HG03460 (cell line): ENCODE measurements around the gene PPP3CA.

Source experiments
- ATAC-seq: cut with Tn5 transposase; IDR thresholded peaks from one replicate; pipeline ENCODE4 v1.9.1; 2021; ENCODE audit not compliant: unreplicated experiment

Gene PPP3CA

DNA sequence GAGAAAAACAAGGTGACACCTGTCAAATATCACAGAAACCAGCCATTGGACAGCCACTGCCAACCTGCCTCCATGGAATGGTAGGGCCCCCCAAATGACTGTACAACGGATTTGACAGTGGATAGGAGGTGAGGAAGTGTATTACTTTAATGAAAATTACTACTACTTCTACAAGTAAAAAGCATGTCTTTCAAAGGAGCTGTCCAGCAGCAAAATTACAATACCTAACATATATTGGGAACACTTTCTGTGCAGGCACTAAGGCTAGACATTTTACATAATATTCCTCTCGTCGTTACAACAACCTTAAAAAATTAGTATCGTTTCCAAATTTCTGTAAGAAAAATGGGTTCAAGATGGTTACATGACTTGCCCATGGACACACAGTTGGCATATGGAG, 14.9 kb downstream of the PPP3CA start:
- ATAC-seq, result no peak

DNA sequence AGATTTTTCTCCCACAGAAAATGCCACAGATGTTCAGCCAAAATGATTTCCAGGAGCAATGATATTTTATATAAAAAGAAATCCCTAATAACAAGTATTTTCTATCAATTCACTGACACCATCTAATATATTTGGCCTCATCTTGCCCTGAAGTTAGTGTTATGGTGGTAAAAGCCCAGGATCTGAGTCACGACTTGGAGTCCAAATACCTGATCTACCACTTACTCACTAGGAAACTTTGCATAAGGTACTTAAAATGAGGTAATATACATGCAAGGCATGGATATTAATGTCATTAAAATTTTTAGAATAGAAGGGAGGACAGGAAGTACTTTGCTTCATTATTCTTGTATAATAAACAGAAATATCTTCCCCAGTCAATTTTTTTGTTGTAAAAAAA, 16.3 kb downstream of the PPP3CA start:
- ATAC-seq, result no peak

DNA sequence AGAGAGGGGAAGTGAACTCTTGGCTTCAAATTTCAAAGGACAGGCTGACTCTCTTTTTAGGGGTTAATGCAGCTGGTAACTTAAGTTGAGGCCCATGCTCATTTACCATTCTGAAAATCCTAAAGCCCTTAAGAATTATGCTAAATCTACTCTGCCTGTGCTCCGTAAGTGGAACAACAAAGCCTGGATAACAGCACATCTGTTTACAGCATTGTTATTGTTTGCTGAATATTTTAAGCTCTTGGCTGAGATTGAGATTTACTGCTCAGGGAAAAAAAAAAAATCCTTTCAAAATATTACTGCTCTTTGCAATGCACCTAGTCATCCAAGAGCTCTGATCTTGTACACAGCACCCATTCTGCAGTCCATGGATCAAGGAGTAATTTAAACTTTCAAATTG, 17.7 kb downstream of the PPP3CA start:
- no peak for ATAC-seq

DNA sequence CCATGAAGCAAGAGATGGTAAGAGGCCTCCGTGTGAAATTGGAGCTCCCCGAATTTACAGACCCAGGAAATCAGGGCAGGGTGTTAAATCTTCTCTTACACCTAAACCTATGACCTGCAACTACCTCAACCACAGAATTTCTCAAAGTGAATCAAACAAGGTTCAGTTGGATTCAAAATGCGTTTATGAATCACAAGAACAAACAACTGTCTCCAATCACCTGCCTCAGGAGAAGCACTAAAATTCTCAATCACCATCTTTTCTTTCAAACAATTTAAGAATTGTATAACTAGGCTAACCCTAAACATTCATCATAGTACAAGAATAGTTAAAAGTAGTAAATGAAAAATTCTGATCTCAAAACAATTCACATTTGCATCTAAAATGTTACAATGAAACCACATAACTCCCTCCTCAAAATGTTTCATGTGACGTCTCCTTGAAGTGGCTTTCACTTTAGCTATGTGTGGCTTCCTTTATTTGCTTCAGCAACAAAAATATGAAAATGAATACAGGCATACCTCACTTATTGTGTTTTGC, 19.2 kb downstream of the PPP3CA start:
- peak; percentile 92 for ATAC-seq

DNA sequence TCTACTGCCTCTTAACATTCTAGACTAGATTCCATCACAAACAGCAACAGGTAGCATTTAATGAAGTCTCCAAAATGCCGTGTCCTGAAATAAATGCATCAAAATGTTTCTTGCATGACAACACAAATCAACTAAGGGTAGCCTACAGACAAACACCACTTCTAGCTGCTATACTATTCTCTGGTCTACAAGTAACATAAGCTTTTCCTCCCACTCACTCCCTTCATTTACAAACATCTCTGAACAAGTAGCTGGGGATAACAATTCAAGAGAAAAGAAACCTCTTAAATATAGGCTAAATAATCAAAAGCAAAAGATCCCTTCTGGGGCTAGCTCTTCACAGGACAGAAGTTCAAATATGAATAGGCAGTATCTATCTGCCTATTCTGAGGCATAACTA, 20.8 kb downstream of the PPP3CA start:
- no peak for ATAC-seq

DNA sequence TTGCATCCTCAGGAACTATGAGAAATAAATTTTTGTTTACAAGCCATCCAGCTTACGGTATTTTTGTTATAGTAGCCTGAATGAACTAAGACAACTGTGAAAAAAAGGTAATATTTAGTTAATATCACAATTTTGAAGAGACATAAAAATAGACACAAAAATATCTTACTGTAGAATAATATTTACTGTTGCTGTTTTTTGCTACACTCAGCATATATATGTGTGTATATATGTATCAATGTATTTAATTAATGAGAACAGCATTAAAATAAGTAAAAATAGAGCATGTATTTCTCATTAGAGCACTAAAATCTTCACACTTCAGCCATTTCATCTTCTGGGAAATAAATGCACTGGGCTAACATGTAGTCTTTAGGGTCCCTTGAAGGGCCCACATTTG, 24.6 kb downstream of the PPP3CA start:
- no peak for ATAC-seq

DNA sequence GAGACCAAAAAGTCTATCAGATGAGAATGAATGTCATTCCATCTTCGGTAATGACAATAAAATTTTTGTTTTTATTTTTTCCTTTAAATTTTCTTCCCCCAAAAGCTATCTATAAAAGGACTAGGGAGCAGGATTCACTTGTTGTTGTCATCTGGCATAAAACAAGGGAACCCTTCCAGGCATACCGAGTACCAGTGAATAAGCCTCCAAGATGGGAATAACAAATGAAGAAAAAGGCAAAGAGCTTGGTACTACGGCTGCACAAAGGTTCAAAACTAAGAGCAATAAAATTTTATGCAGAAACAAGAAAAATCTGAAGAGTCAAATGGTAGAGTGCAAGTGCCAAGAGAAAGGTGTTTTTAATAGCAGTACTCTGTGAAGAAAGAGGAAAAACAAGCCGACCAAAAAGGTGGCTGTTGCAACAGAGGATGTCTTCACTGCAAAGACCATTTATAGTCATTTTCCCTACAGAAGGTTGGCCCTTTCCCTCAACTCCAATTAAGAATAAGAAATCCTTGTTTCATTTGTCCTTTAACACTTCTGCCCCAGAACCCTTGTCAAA, 25.8 kb downstream of the PPP3CA start:
- no peak for ATAC-seq

DNA sequence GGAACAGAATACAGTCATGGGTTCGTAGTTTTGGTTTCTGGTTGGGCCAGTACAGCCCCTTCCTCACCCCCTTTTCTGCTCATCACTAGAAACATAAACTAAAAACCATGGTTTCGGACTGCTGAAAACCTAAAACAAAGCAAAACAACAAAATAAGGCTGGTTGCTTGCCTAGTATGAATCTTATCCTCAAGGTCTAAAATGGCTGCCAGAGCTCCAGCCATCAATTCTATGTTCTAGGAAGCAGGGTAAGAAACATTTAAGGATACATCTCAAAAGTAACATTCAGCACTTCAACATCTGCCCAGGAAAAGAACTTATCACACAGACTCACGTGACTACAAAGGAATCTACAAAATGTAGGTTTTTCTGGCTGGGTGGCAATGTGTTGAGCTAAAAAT, 31.5 kb downstream of the PPP3CA start:
- ATAC-seq, result no peak

DNA sequence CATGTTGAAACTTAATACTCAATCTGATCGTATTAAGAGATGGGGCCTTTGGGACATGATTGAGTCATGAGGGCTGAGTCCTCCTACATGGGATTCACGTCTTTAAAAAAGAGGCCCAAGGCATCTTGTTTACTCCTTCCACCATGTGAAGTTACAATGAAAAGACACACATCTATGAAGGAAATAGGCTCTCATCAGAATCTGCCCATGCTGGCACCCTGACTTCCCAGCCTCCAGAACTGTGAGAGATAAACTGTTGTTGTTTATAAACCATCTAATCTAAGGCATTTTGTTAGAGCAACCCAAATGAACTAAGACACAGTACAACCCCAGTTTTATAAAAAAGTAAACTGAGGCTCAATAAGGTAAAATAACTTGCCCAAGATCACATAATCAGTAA, 32.3 kb downstream of the PPP3CA start:
- no peak for ATAC-seq

DNA sequence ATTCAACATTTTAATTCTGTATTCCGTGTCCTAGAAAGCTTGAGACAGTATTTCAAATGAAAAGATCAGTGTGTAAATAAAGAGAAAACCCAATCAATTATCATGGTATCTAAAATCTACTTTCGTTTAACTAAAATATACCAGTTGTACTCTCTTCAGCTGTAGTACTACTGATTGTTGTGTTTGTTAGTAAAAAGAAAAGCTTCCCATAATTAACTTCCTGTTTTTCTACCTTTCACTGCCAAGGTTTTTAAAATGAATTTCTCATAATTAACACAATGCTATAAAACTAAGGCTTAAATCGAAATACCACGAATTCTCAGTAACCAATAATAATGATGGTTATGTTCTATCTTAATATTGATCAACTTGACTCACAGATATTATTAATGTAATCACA, 37.4 kb downstream of the PPP3CA start:
- ATAC-seq, result no peak

DNA sequence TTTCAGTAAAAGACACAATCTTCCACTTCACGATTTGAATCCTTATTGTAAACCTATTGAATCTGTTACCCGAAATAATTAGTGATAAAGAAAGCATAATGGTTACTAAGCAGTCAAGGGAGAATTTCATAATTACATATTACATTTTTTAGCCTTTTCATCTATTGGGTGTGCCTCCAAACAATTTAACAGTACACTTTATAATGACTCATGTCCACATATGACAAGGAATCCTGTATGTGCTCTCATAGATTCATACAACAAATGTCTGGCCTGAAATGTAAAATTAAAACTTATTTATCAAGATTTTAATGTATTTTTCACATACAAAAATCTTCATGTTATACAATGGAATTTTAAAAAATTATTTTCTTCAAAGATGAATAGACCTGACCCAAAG, 39.4 kb downstream of the PPP3CA start:
- no peak for ATAC-seq

DNA sequence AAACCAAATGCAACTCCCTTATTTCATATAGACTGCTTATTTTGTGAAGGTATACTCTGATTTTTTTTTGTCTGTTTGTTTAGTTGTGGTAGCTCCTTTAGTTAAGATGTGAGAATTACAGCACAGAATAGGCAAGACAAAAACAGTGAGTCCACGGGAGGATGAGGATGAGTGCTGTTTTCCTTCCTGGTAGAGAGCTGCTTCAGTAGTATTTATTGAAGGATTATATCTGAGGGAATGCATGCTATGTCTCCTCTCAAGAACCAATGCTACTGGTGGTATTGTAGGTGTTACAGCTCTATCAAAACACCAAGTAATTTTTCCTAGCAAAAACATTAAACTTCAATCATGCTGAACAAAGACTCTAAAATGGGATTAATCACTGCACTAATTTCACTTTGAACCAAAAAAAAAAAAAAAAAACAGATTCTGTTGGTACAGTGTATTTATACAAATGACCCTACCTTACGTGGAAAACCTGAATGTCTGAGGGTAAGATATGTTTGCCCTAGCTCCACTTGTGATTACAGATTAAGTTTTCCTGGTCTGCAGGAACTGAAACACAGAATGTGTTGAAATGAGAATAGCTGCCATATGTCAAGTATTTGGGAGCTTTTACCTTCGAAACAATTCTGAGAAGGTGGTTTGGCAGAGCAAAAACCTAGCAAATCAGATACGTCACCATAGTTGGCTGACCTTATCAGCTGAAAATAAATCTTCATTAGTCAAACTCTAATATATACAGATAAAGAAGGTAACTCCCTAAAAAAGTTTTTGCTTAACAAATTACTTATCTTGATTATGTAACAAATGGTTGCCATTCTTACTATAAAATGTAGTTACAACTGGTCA, 40.3 kb downstream of the PPP3CA start:
- no peak for ATAC-seq

DNA sequence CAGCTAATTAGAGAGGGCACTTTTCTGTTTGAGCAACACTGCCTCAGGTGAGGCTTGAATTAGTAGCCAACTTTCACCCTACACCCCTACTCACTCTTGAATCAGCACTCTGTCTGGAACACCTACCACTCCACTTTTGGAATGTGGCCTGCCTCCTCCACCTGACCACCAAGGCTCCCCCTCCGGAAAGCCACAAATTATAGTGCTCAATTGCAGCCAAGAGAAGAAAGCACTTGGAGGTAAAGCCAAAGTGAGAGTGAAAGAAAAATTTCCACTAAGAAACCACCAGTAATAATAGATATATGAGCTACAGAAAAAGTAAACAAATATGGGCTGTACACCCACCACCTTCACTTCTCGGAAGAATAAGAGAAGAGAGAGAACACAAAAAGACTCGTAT, 41.1 kb downstream of the PPP3CA start:
- ATAC-seq, result peak; percentile 52

DNA sequence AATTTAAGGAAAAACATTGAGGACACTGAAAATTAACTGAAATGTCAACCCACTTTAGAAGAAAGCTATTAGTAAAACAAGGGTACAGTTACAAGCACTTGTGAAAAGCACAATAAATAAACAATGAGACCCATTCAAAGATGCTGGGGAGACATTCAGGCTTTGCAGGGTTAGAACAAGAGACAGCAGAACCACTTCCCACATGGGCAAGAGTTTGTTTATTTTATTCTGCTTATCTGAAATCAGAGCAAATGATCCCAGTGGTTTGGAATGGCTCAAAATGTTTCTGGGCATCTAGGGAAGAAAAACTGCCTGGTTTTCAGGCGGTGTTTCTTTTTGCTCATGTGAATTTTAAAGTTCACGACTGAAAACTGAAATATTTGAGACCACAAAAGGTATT, 42.4 kb downstream of the PPP3CA start:
- no peak for ATAC-seq

DNA sequence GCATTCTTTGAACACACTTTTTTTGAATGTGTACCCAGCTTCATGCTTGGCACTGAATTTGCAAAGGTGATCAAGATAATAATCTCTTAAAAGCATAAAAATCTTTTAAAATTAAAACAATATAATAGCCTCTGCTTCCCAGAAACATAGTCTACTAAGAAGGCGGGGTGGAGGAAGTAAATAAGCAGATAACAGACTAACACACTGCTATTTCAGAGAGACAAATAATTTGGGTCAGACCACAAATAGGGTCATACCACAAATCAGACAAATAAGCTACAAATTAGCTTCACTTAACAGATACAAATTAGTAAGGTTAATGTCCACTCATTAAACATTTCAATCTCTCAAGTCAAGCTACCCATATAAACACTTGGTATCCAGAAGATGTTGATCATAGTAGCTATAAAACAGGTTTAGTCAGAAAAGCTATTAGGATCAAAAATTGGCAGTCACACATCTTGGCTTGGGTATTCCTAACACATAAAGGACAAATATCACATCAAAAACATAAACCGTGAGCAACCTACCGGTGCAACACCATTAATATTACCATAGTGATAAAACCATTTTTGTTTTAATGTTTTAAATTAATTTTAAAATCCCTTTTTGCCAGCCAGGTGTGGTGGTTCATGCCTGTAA, 47.3 kb downstream of the PPP3CA start:
- ATAC-seq, result no peak

DNA sequence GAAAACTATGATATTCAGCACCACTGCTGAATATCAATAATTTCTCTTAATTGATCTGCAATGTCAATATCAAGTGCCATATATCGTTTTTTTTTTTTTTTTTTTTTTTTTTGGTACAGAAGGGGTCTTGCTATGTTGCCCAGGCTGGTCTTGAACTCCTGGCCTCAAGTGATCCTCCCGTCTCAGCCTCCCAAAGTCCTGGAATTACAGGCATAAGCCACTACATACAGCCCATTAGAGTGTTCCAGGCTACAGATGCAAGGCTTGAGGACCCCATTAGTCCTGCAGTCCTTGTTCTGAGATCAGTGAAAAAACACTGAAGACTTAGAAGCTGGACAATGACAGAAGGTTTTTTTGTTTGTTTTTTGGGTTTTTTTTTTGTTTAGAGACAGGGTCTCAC, 48.3 kb downstream of the PPP3CA start:
- ATAC-seq, result no peak

DNA sequence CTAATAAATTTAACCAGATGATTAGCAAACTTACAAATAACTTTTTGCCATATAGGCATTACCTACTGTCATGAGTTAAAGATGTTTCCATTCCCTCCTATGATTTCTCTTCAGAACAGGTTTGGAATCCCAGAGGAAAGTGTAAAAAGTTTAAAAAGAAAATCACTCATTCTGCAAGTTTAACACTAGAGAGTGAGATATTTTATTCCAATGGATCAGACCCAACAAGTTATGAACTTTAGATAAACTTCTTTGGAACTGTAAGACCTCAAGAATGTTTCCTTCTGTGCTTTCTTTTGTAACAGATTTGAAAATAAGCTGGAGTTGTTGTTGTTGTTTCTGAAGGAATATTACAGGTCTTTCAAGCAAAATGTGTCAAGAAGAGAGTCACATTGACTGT, 51.6 kb downstream of the PPP3CA start:
- no peak for ATAC-seq

DNA sequence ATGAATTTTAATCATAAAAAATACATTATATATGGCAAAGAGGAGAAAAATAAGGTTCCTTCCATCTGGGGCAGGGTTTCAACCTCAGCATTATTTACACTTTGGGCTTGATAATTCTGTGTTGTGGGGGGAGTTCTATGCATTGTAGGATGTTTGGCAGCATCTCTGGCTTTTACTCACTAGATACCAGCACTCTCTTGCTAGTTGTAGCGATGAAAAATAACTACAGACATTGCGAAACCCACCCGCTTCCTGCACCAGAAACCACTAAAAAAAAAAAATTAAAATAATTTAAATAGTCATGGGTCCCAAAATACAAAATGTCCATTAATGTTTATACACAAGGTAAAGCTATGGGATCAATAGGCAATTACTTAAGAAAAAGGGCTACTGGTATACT, 52.7 kb downstream of the PPP3CA start:
- ATAC-seq, result no peak

DNA sequence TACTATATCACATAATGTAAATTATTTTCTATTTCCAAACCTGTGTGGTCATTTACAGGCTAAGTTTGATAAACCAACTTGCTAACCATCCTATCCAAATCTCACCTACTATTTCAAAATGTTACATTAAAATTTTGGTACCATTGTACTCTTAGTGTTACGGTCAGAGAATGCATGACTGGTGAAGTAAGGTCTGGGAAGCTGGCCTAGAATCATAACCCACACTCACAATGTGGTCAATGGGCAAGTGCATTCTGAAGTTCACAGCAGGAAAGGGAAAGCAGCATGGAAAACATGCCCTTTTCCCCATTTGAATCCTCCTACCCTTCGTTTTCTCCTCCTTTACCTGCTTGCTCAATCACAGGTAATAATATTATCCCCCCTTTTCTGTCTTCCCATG, 54.4 kb downstream of the PPP3CA start:
- no peak for ATAC-seq

DNA sequence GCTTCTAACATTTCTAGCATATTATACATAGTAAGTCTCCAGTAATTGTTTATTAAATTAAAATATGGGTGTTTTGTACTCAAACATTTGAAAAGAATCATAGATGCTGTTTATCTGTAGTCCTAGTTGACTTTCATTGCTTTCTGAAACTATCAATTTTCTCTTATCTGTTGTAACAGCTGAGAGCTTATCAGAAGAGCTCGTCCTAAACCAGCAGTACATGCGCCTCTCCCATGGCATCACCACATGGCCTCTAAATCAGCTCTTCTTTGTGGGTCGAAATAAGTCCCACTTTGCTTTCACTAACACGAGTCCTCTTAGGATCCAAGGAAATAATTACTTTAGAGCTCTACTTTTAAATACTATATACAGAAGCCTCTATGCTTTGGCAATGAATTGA, 55.1 kb downstream of the PPP3CA start:
- ATAC-seq, result no peak

DNA sequence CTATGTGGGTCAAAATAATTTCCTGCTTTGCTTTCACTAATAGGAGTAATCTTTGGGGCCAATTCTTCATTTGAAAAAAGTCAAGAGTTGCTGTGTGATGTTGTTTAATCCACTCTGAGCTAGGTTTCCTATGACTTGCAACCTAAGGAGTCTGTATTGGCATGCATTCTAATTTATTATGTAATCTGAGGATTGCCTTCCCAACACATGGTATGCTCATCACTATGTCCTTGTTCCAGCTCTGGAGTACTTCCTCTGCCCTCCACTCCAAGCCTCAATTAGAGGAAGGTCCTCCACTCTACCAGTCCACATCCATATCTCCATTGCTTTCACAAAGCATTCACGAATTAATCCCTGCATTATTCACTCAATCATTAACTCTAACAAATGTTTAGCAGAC, 56.1 kb downstream of the PPP3CA start:
- ATAC-seq, result no peak

DNA sequence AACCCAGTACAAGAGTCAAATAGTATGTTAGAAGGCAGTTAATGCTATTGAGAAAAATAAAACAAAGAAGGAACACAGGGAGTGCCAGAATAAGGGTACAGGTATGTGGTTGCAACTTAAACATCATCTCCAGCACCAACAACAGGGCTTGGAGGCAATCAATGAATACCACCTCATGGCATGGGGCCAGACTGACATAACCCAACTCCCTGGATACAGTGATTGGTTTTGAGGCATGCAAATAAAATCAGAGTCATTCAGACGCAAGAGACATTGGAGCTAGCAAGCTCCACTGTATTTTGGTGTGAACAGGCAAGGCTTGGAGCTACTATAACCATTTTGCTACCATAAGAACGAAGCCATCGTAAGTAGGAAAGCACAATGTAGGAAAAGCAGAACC, 56.7 kb downstream of the PPP3CA start:
- ATAC-seq, result no peak
